DOHH2 (cell line): ENCODE measurements around the gene GDF9.

Source experiments
- H3F3A ChIP-seq: fragments of 200-600 bp; sonication (generic), shearing (Covaris generic); 2 replicates; pipeline ENCODE4 v1.6.0; 2016; ENCODE audit warnings: antibody characterized with exemption, mild to moderate bottlenecking; ENCODE audit not compliant: control insufficient read depth, insufficient read depth
- H3K27ac ChIP-seq: fragments of 200-600 bp; sonication (generic); 2 replicates; pipeline ENCODE4 v1.5.1; 2014; ENCODE audit warnings: low read depth, mild to moderate bottlenecking, low read length, moderate library complexity
- H3K27me3 ChIP-seq: fragments of 200-600 bp; sonication (generic); 2 replicates; pipeline ENCODE4 v1.6.1; 2014; ENCODE audit warnings: mild to moderate bottlenecking, low read length, mixed read lengths; ENCODE audit not compliant: control insufficient read depth
- H3K36me3 ChIP-seq: fragments of 200-600 bp; sonication (generic); 2 replicates; pipeline ENCODE4 v1.6.1; 2014; ENCODE audit warnings: mild to moderate bottlenecking, low read length, moderate library complexity, mixed read lengths; ENCODE audit not compliant: control insufficient read depth
- H3K4me1 ChIP-seq: fragments of 200-600 bp; sonication (generic); 2 replicates; pipeline ENCODE4 v1.6.1; 2014; ENCODE audit warnings: mild to moderate bottlenecking, low read length, mixed read lengths; ENCODE audit not compliant: control insufficient read depth
- H3K4me2 ChIP-seq: fragments of 200-600 bp; sonication (generic); 2 replicates; pipeline ENCODE4 v1.6.0; 2014; ENCODE audit warnings: mild to moderate bottlenecking, low read length, moderate library complexity
- H3K4me3 ChIP-seq: fragments of 200-600 bp; sonication (generic); 2 replicates; pipeline ENCODE4 v1.5.1; 2014; ENCODE audit warnings: mild to moderate bottlenecking, low read length, mixed read lengths
- H3K79me2 ChIP-seq: fragments of 200-600 bp; sonication (generic); 2 replicates; pipeline ENCODE4 v1.6.1; 2014; ENCODE audit warnings: mild to moderate bottlenecking, low read length, mixed read lengths; ENCODE audit not compliant: control insufficient read depth
- H3K9me2 ChIP-seq: fragments of 200-600 bp; sonication (generic); replicated peaks from 2 replicates; pipeline ENCODE4 v1.6.1; 2014; ENCODE audit warnings: mild to moderate bottlenecking, low read length, mixed read lengths; ENCODE audit not compliant: control insufficient read depth
- H3K9me3 ChIP-seq: fragments of 200-600 bp; sonication (generic); 2 replicates; pipeline ENCODE4 v1.6.1; 2014; ENCODE audit warnings: antibody characterized with exemption, low read length, mixed read lengths; ENCODE audit not compliant: control insufficient read depth, insufficient read depth
- H4K20me1 ChIP-seq: fragments of 200-600 bp; sonication (generic); 2 replicates; pipeline ENCODE4 v1.6.0; 2014; ENCODE audit warnings: low read depth, mild to moderate bottlenecking, antibody characterized with exemption, low read length, moderate library complexity; ENCODE audit not compliant: control insufficient read depth, insufficient read depth
- CTCF ChIP-seq: fragments of 200-600 bp; sonication (generic); IDR thresholded peaks from one replicate; pipeline ENCODE4 v1.5.1; 2014; ENCODE audit warnings: antibody characterized with exemption, mild to moderate bottlenecking, low read depth, low read length; ENCODE audit not compliant: poor library complexity, severe bottlenecking
- EZH2phosphoT487 ChIP-seq: fragments of 200-600 bp; sonication (generic); IDR thresholded peaks from 2 replicates; pipeline ENCODE4 v1.6.1; 2017; ENCODE audit warnings: borderline replicate concordance, mild to moderate bottlenecking, antibody characterized with exemption, low read length, moderate library complexity, mixed read lengths

Gene GDF9

GRCh38 chr5:132814503-132815294 is 51.6 kb downstream of the GDF9 start:
- H3F3A ChIP-seq: peaks cover 5% of the 10 kb centered on the region; the same call in 1 of the 2 replicates
- no peaks in the 10 kb centered on the region for H3K36me3 ChIP-seq
- H3K4me3 ChIP-seq: no peak overlapping the region
- no peaks in the 10 kb centered on the region for H4K20me1 ChIP-seq
- no peaks in the 10 kb centered on the region for H3K9me2 ChIP-seq
- TF ChIP-seq CTCF: no peak
- 0 out of 2 replicates have a peak, but pooled peaks cover 3% of the 10 kb centered on the region for H3K4me1 ChIP-seq
- H3K27ac ChIP-seq: no peak overlapping the region
- H3K4me2 ChIP-seq: no peak overlapping the region
- H3K27me3 ChIP-seq: peaks cover 27% of the 10 kb centered on the region
- H3K9me3 ChIP-seq: no peaks in the 10 kb centered on the region
- H3K79me2 ChIP-seq: no peaks in the 10 kb centered on the region

GRCh38 chr5:132813599-132814502 is 52.4 kb downstream of the GDF9 start:
- Histone ChIP-seq H3K9me3 (no peaks in the 10 kb centered on the region), H3F3A (peaks cover 5% of the 10 kb centered on the region; the same call in 1 of the 2 replicates), H3K27ac (no peak overlapping the region), H4K20me1 (no peaks in the 10 kb centered on the region), H3K4me3 (no peak overlapping the region), H3K79me2 (no peaks in the 10 kb centered on the region), H3K36me3 (no peaks in the 10 kb centered on the region), H3K27me3 (peaks cover 25% of the 10 kb centered on the region), H3K9me2 (no peaks in the 10 kb centered on the region), H3K4me2 (peak overlapping the region; percentile 9; the same call in 1 of the 2 replicates), H3K4me1 (0 out of 2 replicates have a peak, but pooled peaks cover 3% of the 10 kb centered on the region)
- no peak for TF ChIP-seq CTCF
- no peak for TF ChIP-seq EZH2phosphoT487

GRCh38 chr5:132812781-132813598 is 53.3 kb downstream of the GDF9 start, which contains the start of gene SOWAHA:
Gene SOWAHA, plus strand, starts transcription at chr5:132813302. Its CDS starts 320 bp downstream, at chr5:132813622.
- H3K27me3 ChIP-seq: peaks cover 28% of the 10 kb centered on the region
- H3K4me3 ChIP-seq: no peak within 1 kb of the TSS
- TF ChIP-seq CTCF: no peak
- peak; percentile 77 for TF ChIP-seq EZH2phosphoT487
- 0 out of 2 replicates have a peak, but pooled peaks cover 3% of the 10 kb centered on the region for H3K4me1 ChIP-seq
- no peaks in the 10 kb centered on the region for H4K20me1 ChIP-seq
- H3K9me3 ChIP-seq: no peaks in the 10 kb centered on the region
- H3K79me2 ChIP-seq: no peaks in the 10 kb centered on the region
- peak within 1 kb of the TSS; percentile 25; the same call in 1 of the 2 replicates for H3K4me2 ChIP-seq
- no peaks in the 10 kb centered on the region for H3K9me2 ChIP-seq
- peaks cover 5% of the 10 kb centered on the region; the same call in 1 of the 2 replicates for H3F3A ChIP-seq
- H3K36me3 ChIP-seq: no peaks in the 10 kb centered on the region
- no peak within 1 kb of the TSS for H3K27ac ChIP-seq
